NK-92 (cell line): ENCODE measurements around the gene SLC16A4.

Source experiments
- DNase-seq: peaks from one replicate; lab custom pipeline; 2025; ENCODE audit not compliant: unreplicated experiment; lab: John Stamatoyannopoulos, UW

SLC16A4 gene

DNA sequence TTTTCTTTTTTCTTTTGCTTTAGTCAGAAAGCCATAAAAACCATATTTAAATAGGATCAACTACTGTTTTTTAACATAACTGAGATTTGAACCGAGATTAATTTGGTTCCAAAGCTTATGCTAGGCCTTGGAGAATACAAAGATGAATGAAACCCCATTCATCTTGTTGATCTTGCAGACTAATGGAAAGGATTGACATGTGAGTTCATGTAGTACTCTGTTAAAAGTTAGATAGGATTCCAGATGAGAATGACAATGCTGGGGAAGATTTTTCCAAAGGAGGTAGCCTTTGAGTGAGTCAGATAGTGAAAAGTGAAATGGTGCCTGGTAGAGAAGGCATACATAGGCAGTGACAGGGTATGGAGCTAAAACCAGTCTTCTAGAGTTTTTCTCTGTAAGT, 29.0 kb downstream of the SLC16A4 start:
- no peak for DNase-seq

DNA sequence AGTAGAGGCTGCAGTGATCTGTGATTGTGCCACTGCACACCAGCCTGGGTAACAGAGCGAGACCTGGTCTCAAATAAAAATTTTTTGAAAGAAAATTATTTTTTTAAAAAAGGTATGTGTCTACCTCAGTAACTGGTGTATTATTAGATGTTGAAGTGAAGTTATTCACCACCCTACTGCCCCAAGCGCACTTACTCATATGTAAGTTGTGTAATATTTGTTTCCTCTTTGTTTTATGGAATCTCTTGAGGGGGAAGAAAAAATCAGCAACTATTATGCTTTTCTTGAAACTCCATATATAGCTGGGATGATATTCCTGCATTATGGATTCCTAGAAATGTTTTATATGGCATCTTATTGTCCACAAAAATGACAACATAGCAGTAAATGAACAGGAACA, 30.4 kb downstream of the SLC16A4 start:
- no peak for DNase-seq

DNA sequence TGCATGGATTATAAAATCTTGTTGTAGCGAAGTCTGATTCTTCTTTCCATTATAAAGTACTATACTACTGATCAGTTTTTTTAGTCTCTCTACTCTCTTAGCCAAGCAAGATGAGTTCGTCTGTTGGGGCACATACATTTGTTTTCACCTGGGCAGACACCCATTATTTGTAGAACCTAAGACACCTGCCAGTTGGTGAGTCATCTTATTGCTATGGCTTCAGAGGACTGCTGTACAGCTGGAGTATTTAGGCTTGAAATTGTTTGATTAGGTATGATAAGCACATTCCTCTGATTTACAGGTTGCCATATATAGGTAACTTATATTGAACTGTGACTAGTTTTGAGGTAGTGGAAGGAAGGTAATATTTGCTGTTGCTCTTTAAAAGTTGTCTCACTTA, 34.4 kb downstream of the SLC16A4 start:
- no peak for DNase-seq

DNA sequence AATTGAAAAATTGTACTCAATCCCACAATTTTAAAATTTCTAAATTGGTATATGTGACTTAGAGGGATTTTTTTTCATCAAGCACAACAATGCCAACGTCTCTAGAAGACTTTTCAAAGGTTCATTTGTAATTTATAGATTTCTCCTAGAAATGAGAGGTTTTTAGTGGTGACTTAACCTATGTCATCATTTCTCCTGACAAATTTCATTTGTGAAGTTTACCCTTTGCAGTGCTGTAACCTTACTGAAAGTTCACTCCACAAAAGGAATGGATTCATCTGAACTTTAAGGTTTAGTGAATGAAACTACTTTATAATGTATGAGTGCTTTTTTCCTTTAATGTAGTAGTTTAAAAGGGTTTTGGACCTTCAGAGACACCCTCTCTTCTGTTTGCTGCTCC, 35.5 kb downstream of the SLC16A4 start:
- DNase-seq, result no peak

DNA sequence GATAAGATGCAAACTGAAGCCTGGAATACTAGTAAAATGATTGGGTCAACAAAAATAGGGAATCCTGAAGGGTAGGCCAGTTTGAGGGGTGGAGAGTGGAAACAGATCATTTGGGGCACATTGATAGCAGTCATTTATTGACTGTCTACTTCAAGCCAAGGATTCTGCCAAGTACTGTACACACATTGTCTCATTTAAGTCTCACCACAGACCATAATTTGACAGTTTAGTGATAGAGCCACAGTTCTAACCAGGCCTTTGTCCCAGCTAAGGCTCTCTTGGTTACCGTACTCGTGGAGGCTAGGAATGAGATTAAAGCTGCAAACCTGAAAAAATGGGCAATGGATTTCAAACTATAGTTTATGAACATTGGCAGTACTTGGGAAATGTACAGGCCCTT, 40.5 kb downstream of the SLC16A4 start:
- DNase-seq, result no peak

DNA sequence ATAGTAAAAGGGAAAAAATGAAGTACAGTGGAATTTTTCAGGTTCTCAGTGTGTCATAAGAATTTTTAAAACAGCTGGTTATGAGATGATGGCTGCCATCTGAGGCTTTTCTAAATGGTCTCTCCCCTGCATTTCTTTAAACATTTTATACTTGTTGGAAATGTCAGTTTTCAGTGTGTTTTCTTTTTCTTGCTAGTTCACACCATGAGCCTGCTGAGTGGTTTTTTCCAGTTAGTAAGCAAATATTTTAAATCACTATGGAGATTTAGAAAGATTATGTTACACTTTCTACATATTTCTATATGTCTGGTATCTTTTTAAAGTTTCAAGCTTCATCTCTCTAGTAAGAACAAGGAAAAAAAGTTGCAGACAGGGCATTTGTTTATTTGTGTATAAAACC, 42.1 kb downstream of the SLC16A4 start:
- no peak for DNase-seq

DNA sequence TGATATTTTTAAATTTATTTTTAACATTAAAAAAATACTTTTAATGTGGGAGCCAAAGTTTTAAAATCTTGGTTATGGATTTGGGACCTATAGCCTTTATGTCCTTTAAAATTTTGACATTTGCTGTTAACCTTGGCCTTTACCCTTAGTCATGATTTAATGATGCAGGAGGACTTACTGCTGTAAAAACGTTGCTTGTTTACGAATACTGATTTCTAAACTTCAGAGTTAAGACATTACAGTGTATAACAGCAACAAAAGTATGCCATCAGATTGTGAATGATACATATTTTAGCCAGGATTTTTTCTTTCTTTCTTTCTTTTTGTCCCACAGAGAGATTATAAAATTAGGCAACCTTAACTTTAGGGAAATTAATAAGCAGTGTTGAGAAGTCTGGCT, 42.8 kb downstream of the SLC16A4 start:
- DNase-seq, result no peak

DNA sequence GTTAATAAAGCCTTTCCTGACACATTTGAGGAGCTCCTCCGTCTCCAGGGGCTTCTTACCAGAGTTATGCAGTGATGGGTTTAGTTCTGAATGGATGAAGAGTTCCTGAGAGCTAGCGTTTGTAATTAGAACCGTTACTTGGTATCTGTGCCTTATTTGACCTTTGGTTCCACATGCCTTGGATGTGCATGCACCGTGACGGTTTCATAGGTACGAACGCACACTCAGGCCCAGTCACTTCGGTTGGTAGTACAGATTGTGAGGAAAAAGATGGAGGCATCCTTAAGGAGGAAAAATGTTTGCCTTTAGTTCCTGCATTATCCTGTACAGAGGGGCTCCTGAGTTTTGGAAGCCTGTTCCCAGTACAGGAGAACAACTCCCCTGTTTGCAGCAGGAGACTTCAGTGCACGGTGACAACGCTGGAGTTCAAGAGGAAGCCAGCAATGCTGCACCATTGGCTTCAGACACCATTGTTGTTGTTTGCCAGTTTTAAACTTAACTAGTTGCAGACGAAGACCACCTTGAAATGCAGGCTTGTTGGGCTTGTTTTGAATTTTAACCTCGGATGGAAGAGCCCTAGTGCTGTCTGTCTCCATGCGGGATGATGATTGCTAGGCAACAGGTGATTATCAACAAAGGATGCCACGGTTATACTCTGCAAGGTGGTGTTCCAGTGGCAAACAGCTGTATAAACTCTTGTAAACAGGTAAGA, 43.5 kb downstream of the SLC16A4 start:
- no peak for DNase-seq

DNA sequence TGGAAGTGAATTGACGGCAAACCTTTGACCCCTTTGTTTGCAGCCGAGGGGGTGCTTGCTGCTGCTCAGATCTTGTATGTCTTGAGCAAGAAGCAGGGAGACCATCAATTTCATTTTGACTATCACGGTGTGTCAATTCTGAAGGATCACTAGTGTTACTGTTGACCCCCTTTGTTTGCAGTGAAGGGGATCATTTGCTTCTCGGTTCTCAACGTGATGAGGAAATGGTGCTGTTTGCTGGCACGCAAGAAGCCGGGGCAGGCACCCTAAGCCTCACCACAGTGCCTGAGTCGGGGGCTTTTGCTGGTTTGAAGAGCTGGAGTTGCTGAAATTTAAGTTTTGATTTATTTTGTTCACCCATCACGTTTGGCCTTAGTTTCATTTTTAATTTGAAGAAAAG, 44.1 kb downstream of the SLC16A4 start:
- no peak for DNase-seq

DNA sequence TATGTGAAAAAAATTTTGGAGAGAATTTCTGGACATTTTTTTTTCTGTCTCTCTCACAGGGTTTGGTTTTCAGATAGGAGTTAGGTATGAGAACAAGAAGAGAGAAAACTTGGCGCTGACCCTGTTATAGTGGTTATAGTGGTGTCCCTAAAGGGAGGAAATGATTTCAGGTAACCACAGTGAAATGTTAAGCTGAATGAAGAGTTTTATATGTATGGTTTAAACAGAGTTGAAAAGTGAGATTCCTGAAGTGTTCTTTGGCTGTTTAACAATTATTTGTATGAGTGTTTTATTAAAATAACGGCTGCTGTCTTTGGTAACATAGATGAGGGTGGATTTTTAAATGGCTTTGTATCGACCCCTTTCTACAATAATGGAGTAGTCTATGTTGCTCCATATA, 45.3 kb downstream of the SLC16A4 start:
- no peak for DNase-seq

DNA sequence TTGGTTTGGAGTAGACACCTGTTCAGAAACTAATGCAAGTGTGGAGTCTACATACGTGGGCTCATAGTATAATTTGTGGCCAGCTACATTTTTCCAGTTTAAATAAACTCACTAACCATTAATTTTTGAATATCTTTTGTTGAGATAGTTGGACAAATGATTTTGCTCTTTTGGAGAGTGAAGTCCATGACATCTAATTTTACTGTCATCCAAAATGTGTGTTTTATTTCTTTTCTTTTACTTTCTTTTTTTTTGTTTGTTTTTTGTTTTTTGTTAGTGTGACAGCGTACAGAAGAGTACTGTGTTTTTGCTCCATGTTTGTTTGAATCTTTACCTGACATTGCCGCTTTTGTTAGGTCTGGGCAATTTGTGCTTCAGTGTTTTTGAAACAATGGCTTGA, 46.7 kb downstream of the SLC16A4 start:
- no peak for DNase-seq

DNA sequence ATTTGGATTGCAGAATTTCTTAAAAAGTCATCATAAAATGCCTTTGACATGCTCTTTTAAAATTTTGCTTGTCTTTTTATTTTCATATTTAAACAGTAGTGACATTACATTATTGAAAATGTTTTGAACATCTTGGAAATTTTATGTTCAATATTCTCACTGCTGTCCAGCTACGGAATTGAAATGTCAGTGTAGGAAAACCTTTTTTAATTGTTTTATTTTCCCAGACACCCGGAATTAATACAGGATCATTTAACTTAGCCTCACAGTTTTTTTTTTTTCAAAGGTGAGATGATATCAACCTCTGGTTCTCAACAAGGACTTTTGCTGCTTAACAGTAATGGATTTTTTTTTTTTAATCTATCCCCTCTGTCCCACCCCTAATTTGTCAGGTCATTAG, 47.6 kb downstream of the SLC16A4 start:
- no peak for DNase-seq

DNA sequence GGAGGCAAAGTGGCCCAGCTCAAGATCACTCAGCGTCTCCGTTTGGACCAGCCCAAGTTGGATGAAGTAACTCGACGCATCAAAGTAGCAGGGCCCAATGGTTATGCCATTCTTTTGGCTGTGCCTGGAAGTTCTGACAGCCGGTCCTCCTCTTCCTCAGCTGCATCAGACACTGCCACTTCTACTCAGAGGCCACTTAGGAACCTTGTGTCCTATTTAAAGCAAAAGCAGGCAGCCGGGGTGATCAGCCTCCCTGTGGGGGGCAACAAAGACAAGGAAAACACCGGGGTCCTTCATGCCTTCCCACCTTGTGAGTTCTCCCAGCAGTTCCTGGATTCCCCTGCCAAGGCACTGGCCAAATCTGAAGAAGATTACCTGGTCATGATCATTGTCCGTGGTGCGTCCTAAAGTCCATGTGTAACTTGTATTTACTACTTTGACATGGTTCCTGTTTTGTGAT, 48.9 kb downstream of the SLC16A4 start:
- DNase-seq, result no peak

DNA sequence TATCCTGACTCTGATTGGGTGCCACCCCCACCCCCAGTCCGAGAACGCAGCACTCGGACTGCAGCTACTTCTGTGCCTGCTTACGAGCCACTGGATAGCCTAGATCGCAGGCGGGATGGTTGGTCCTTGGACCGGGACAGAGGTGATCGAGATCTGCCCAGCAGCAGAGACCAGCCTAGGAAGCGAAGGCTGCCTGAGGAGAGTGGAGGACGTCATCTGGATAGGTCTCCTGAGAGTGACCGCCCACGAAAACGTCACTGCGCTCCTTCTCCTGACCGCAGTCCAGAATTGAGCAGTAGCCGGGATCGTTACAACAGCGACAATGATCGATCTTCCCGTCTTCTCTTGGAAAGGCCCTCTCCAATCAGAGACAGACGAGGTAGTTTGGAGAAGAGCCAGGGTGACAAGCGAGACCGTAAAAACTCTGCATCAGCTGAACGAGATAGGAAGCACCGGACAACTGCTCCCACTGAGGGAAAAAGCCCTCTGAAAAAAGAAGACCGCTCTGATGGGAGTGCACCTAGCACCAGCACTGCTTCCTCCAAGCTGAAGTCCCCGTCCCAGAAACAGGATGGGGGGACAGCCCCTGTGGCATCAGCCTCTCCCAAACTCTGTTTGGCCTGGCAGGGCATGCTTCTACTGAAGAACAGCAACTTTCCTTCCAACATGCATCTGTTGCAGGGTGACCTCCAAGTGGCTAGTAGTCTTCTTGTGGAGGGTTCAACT, 49.5 kb downstream of the SLC16A4 start:
- DNase-seq, result no peak

DNA sequence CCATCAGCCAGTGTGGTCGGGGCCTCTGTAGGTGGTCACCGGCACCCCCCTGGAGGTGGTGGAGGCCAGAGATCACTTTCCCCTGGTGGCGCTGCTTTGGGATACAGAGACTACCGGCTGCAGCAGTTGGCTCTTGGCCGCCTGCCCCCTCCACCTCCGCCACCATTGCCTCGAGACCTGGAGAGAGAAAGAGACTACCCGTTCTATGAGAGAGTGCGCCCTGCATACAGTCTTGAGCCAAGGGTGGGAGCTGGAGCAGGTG, 50.7 kb downstream of the SLC16A4 start:
- DNase-seq, result no peak

DNA sequence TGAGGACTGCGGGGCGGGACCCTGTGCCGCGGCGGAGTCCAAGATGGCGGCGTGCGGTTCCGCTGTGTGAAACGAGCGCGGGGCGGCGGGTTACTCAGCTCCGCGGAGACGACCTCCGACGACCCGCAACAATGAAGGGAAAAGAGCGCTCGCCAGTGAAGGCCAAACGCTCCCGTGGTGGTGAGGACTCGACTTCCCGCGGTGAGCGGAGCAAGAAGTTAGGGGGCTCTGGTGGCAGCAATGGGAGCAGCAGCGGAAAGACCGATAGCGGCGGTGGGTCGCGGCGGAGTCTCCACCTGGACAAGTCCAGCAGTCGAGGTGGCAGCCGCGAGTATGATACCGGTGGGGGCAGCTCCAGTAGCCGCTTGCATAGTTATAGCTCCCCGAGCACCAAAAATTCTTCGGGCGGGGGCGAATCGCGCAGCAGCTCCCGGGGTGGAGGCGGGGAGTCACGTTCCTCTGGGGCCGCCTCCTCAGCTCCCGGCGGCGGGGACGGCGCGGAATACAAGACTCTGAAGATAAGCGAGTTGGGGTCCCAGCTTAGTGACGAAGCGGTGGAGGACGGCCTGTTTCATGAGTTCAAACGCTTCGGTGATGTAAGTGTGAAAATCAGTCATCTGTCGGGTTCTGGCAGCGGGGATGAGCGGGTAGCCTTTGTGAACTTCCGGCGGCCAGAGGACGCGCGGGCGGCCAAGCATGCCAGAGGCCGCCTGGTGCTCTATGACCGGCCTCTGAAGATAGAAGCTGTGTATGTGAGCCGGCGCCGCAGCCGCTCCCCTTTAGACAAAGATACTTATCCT, 51.2 kb downstream of the SLC16A4 start:
- no peak for DNase-seq

DNA sequence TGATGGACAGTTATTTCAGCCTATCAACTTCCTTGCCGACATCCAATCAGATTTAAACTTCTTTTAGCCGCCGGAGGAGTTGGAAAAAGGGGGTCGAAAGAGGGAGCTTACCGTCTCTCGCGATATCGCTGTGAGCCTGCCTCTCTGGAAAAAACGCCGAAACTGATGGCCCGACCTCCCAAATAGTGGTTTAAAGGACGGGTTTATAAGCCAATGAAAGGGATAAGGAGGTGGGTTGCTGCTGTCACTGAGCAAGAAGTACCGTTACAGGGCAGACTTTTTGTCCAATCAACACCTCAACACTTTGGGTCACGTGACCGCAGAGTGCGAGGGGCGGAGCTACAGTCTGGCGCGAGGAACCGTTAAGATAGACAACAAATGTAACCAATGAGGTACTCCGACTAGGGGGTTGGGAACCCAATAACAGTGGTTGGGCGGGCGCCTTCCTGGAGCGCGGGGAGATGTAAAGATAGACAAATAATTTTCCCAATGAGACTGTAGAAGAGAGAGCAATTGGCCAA, 51.9 kb downstream of the SLC16A4 start, which contains the start of gene RBM15:
Gene RBM15 (plus strand): TSS at position 492 of the 521 bp plus-strand sequence. CDS start 29 bp downstream, at position 521.
- DNase-seq, result peak; percentile 97

DNA sequence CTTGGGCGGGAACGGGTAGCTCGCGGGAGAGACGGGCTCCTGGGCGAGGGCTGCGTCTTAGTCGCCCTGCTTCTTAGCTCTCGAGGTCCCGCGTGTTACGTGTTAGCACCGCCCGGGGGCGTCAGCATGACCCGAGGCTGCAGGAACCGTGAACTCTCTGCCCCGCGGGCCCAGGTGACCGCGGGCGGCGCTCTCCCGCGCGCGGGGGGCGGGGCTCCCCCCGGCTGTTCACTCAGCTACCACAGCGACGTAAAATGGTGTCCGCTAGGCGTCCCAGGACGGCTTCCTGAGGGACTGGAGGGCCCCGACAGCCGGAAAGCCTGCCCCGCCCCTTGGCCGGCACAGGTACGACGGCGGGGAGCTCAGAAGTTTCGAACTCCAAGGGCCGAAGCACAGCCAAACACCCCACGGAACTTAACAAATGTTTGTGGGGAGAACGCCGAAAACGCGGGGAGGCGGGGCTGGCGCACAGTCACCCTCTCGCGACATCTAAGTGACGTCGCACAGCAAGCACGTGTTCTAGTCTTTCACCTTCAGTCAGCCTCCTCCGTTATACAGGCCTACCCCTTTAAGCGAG, 52.4 kb downstream of the SLC16A4 start:
- DNase-seq, result peak; percentile 97

DNA sequence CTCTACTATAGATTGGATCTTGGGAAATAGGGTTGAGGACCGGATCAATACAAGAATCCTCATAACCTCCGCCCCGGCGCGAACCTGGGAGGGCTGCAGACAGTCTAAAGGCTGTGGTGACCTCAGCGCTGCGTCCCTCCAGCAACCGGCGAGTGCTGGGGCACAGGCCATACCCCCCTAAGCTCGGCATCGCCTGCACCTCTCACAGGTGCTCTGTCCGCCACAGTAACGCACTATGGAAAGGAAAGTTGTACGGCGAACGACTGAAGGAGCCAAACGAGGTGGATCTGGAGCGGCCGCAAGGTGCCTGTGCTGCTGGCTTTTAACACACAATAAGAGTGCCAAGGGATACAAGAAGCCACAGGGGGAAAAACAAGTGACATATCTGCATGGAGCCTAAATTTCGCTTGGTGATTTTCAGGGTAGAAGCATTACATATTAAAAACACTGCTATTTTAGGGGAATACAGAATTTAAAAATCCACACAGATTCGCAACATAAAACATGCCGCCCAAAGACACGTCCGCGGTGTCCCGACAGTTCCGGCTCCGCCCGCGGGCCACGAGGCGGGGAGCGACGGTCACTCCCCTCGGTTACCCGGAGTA, 53.0 kb downstream of the SLC16A4 start:
- no peak for DNase-seq

DNA sequence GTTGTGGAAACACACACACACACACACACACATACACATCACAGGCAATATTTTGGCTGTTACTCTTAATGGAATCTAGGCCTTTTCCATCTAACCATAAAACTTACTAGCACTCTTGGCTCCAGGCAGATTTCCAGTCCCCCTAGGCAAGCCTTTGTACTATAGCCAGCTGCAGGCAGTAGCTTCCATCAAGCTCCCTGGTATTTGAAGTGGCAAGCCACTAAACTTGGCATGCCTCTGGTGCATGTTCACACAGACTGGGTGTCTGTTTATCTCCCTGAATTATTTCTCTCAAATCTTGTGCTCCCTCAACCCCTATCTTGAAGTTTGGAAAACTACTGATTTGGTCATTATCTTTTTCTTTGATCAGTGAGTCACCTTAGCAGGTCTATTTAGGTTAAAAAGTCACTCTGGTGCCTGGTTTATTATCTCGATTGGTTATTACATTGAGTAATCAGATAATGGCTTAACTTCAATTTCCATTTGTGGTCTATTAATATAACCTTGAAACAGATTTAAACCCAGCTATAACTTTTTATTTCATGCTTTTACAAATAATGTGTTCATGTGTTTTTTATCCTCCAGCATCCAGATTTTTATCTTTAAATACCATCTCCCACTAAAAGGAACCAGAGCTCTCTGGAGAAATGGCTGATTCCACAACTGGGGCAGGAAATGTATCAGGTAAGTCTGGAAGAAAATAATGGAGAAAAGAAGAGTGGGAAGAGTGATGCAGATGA, 54.4 kb downstream of the SLC16A4 start:
- no peak for DNase-seq
